ENCODE data around the gene IFITM5. TPM values are rescaled to one million over a fixed set of nuclear protein-coding genes. Genes with fewer than 3 reads are reported as not detected.

IFITM5 gene
- polyA plus RNA-seq, 1 donor from 2014 or later: not detected

- Histone ChIP-seq H3K9me2 (ENCODE audit: insufficient read depth, low read length) (no peaks in the 10 kb centered on the region), H3K27ac (ENCODE audit: low read length) (no peak overlapping the region), H3K27me3 (ENCODE audit: insufficient read depth, low read depth, low read length) (no peaks in the 10 kb centered on the region), H3K4me2 (ENCODE audit: low read length) (no peak overlapping the region), H2AFZ (ENCODE audit: low read depth, low read length) (no peak overlapping the region), H3K36me3 (ENCODE audit: insufficient read depth, low read length) (no peaks in the 10 kb centered on the region), H3K4me3 (ENCODE audit: low read length) (no peak overlapping the region), H3K9ac (ENCODE audit: low read length) (no peak overlapping the region), H3K9me3 (ENCODE audit: low read length) (no peaks in the 10 kb centered on the region), H3K79me2 (replicated peaks; ENCODE audit: insufficient read depth, low read length) (no peaks in the 10 kb centered on the region), H3F3A (ENCODE audit: insufficient read depth, low read length, poor library complexity, severe bottlenecking) (no peaks in the 10 kb centered on the region), H4K20me1 (ENCODE audit: insufficient read depth) (no peaks in the 10 kb centered on the region)
- TF ChIP-seq EZH2 (IDR thresholded peaks at IDR 0.05; ENCODE audit: borderline replicate concordance, insufficient read depth, low read length, poor library complexity, severe bottlenecking) (no peak), MXI1 (conservative IDR thresholded peaks at IDR 0.05; ENCODE audit: poor library complexity, severe bottlenecking) (no peak), CTCF (IDR thresholded peaks at IDR 0.05; ENCODE audit: poor library complexity, severe bottlenecking) (no peak), POLR2AphosphoS5 (IDR thresholded peaks at IDR 0.05) (no peak), REST (IDR thresholded peaks at IDR 0.05; ENCODE audit: borderline replicate concordance) (no peak), RAD21 (conservative IDR thresholded peaks at IDR 0.05) (no peak), EP300 (conservative IDR thresholded peaks at IDR 0.05; ENCODE audit: poor library complexity, severe bottlenecking) (no peak), SMC3 (conservative IDR thresholded peaks at IDR 0.05; ENCODE audit: poor library complexity) (no peak), TAF1 (IDR thresholded peaks at IDR 0.05; ENCODE audit: low read depth) (no peak)
Measured at GRCh38 chr11:253160-253885, 46.0 kb downstream of the IFITM5 start.

- TF ChIP-seq TAF1 (IDR thresholded peaks at IDR 0.05; ENCODE audit: low read depth) (no peak), CTCF (IDR thresholded peaks at IDR 0.05; ENCODE audit: poor library complexity, severe bottlenecking) (no peak), POLR2AphosphoS5 (IDR thresholded peaks at IDR 0.05) (no peak), REST (IDR thresholded peaks at IDR 0.05; ENCODE audit: borderline replicate concordance) (no peak), RAD21 (conservative IDR thresholded peaks at IDR 0.05) (no peak), MXI1 (conservative IDR thresholded peaks at IDR 0.05; ENCODE audit: poor library complexity, severe bottlenecking) (no peak), EP300 (conservative IDR thresholded peaks at IDR 0.05; ENCODE audit: poor library complexity, severe bottlenecking) (no peak), SMC3 (conservative IDR thresholded peaks at IDR 0.05; ENCODE audit: poor library complexity) (no peak), EZH2 (IDR thresholded peaks at IDR 0.05; ENCODE audit: borderline replicate concordance, insufficient read depth, low read length, poor library complexity, severe bottlenecking) (no peak)
Measured at GRCh38 chr11:252666-253065, 46.7 kb downstream of the IFITM5 start.

More at GRCh38 chr11:252666-253065, 46.7 kb downstream of the IFITM5 start:
- H3K27ac ChIP-seq (ENCODE audit: low read length): no peak overlapping the region
- no peak overlapping the region for H3K4me3 ChIP-seq (ENCODE audit: low read length)
- H3K36me3 ChIP-seq (ENCODE audit: insufficient read depth, low read length): no peaks in the 10 kb centered on the region
- no peaks in the 10 kb centered on the region for H3K9me3 ChIP-seq (ENCODE audit: low read length)
- H3K9me2 ChIP-seq (ENCODE audit: insufficient read depth, low read length): no peaks in the 10 kb centered on the region
- no peaks in the 10 kb centered on the region for H3F3A ChIP-seq (ENCODE audit: insufficient read depth, low read length, poor library complexity, severe bottlenecking)
- H3K27me3 ChIP-seq (ENCODE audit: insufficient read depth, low read depth, low read length): no peaks in the 10 kb centered on the region
- H3K9ac ChIP-seq (ENCODE audit: low read length): no peak overlapping the region
- no peaks in the 10 kb centered on the region for H3K79me2 ChIP-seq (replicated peaks; ENCODE audit: insufficient read depth, low read length)
- no peaks in the 10 kb centered on the region for H4K20me1 ChIP-seq (ENCODE audit: insufficient read depth)
- no peak overlapping the region for H3K4me2 ChIP-seq (ENCODE audit: low read length)
- no peak overlapping the region for H2AFZ ChIP-seq (ENCODE audit: low read depth, low read length)
